H1 (cell line): ENCODE results near the gene TMPRSS3. TPM values are rescaled to one million over a fixed set of nuclear protein-coding genes. Genes with fewer than 3 reads are reported as not detected.

ENCODE experiments used
- NRF1 ChIP-seq: IDR thresholded peaks from 2 replicates; pipeline ENCODE4 v1.6.1; 2011; ENCODE audit warnings: mild to moderate bottlenecking, low read depth, low read length, improper control_type of control experiment
- polyA plus RNA-seq, 7 experiments: library from polyadenylated mRNA; depleted of rRNA in 3 of 7; stranded (reverse) in 5 of 7; unstranded in 2 of 7; fragments of >200 nt in 5 of 7; fragments of 200-250 nt in 2 of 7; gene quantifications; 1 replicate in 5 of 7; 2 replicates in 1 of 7; 4 replicates in 1 of 7; pipeline versions ENCODE4 v1.2.1 to v1.2.3, GENCODE V29; 2011 to 2013; ENCODE audit warnings: missing spikeins in 2 of 7, mixed read lengths in 2 of 7
- total RNA-seq: library from RNA; stranded (reverse); fragmentation: NEBNext Ultra II Directional; extraction: Animal tissue kit (Norgen Biotek cat#: 25700); gene quantifications from 2 replicates; pipeline ENCODE4 v1.2.1, GENCODE V29; 2021

Gene TMPRSS3
- total and polyA plus RNA-seq, 2 of the 8 experiments (the other 6 are each of a cell fraction or from before 2014, with no cell fraction given), result 0.38 TPM; not detected in 1

DNA sequence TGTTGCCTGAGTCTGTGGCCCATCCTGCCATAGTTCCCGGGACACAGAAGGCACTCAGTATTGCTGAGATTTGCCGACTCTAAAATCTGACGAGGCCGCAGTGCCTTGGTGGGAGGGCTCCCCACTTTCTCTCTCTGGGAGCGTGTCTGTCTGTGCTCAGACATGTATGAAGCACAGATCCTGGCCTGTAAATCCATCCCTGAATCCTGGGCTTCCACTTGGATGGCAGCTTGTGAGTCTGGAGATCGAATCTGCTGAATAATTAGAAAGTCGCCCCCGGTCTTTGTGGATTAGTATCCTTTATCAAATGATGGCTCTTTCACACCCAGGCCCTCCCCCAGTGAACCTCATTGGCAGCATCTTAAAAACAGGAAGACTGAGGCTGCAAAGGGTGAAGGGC, 18.2 kb upstream of the TMPRSS3 start (continued):
- no peak for TF ChIP-seq NRF1
